H1 (cell line): ENCODE data around the gene KIAA1755. TPM values are rescaled to one million over a fixed set of nuclear protein-coding genes. Genes with fewer than 3 reads are reported as not detected.

Experiments
- CTCF ChIA-PET: fragments of 300-600 bp; sonication (Branson Sonifier 250); formaldehyde crosslinking; loops from one replicate; lab custom pipeline; 2021; ENCODE audit not compliant: partially characterized antibody; lab: Charles Lee
- POLR2A ChIA-PET: fragments of 300-600 bp; sonication (Branson Sonifier 250); formaldehyde crosslinking; loops from one replicate; lab custom pipeline; 2021; ENCODE audit warnings: inconsistent platforms; ENCODE audit not compliant: partially characterized antibody; lab: Charles Lee
- DNase-seq, 2 experiments: peaks; one replicate each; pipeline versions ENCODE4 v3.0.0 to v3.0.0-alpha.2; 2010 to 2022; ENCODE audit warnings: low spot score in 2 of 2, low read depth in 1 of 2, mixed read lengths in 1 of 2
- FAIRE-seq: peaks from 2 replicates; lab custom pipeline; 2011; peaks lifted over from hg19 to GRCh38; lab: Jason Lieb, UNC
- H2AFZ ChIP-seq: 2 replicates; pipeline ENCODE4 v1.8.1; 2012; ENCODE audit warnings: low read length, inconsistent platforms
- H2AK5ac ChIP-seq: 2 replicates; pipeline ENCODE4 v1.6.1; 2013; ENCODE audit warnings: low read depth, low read length
- H2BK120ac ChIP-seq: replicated peaks from 2 replicates; pipeline ENCODE3; 2013; ENCODE audit warnings: low read depth, low read length, inconsistent platforms
- H2BK12ac ChIP-seq: 2 replicates; pipeline ENCODE4 v1.6.1; 2013; ENCODE audit warnings: low read depth, low read length
- H2BK15ac ChIP-seq: 2 replicates; pipeline ENCODE4 v1.6.1; 2013; ENCODE audit warnings: low read length
- H2BK20ac ChIP-seq: 2 replicates; pipeline ENCODE4 v1.6.1; 2013; ENCODE audit warnings: low read length
- H2BK5ac ChIP-seq: 2 replicates; pipeline ENCODE4 v1.6.1; 2013; ENCODE audit warnings: low read depth, low read length
- H3K14ac ChIP-seq: 2 replicates; pipeline ENCODE4 v1.6.1; 2013; ENCODE audit warnings: inconsistent platforms; ENCODE audit not compliant: insufficient read length
- H3K18ac ChIP-seq: 2 replicates; pipeline ENCODE4 v1.6.1; 2013; ENCODE audit warnings: low read length; ENCODE audit errors: extremely low read depth
- H3K23ac ChIP-seq: 2 replicates; pipeline ENCODE4 v1.6.1; 2013; ENCODE audit warnings: inconsistent platforms; ENCODE audit not compliant: insufficient read length
- H3K23me2 ChIP-seq: 2 replicates; pipeline ENCODE4 v1.6.1; 2013; ENCODE audit warnings: low read depth, low read length
- H3K27ac ChIP-seq: 2 replicates; pipeline ENCODE4 v1.6.1; 2011; ENCODE audit warnings: low read depth, low read length, inconsistent platforms
- H3K27me3 ChIP-seq, 4 experiments: replicated peaks in 1 of 4; 1 replicate in 1 of 4; 2 replicates in 3 of 4; pipeline versions ENCODE4 v1.6.1 to v1.8.1; 2011 to 2013; ENCODE audit warnings: low read length in 3 of 4, mild to moderate bottlenecking in 3 of 4, inconsistent platforms in 2 of 4, mixed read lengths in 2 of 4, moderate library complexity in 1 of 4; ENCODE audit not compliant: control insufficient read depth in 3 of 4, insufficient read depth in 3 of 4; ENCODE audit errors: extremely low read depth in 1 of 4
- H3K36me3 ChIP-seq, 4 experiments: 2 replicates each; pipeline versions ENCODE4 v1.6.1 to v1.8.1; 2011 to 2013; ENCODE audit warnings: mild to moderate bottlenecking in 4 of 4, low read length in 3 of 4, moderate library complexity in 2 of 4, control low read depth in 1 of 4, inconsistent platforms in 1 of 4; ENCODE audit not compliant: insufficient read depth in 4 of 4, control insufficient read depth in 2 of 4
- H3K4ac ChIP-seq: replicated peaks from 2 replicates; pipeline ENCODE3; 2013; ENCODE audit warnings: low read length, low read depth, mixed read lengths, inconsistent platforms; ENCODE audit not compliant: insufficient read length
- H3K4me1 ChIP-seq, 4 experiments: replicated peaks in 1 of 4; 1 replicate in 1 of 4; 2 replicates in 3 of 4; pipeline versions ENCODE4 v1.6.1 to v1.8.1; 2011 to 2013; ENCODE audit warnings: low read length in 3 of 4, inconsistent platforms in 2 of 4, mixed read lengths in 1 of 4; ENCODE audit not compliant: insufficient read depth in 4 of 4, control insufficient read depth in 3 of 4
- H3K4me2 ChIP-seq, 2 experiments: 2 replicates each; pipeline versions ENCODE4 v1.6.1 to v1.8.1; 2011 to 2013; ENCODE audit warnings: low read depth in 2 of 2, low read length in 2 of 2, control low read depth in 1 of 2, inconsistent platforms in 1 of 2, mild to moderate bottlenecking in 1 of 2; ENCODE audit not compliant: insufficient read depth in 1 of 2
- H3K4me3 ChIP-seq, 4 experiments: fragments of 200-600, 300-600 bp in 1 of 4; sonication (generic), shearing (Covaris generic), sonication (Bioruptor Twin) in 1 of 4; 2 replicates each; pipeline versions ENCODE4 v1.5.1 to v1.8.1; 2011 to 2016; ENCODE audit warnings: low read length in 4 of 4, low read depth in 3 of 4, control low read depth in 2 of 4, inconsistent platforms in 2 of 4, mild to moderate bottlenecking in 2 of 4, mixed read lengths in 1 of 4, moderate library complexity in 1 of 4; ENCODE audit not compliant: insufficient read depth in 2 of 4; ENCODE audit errors: extremely low read depth in 1 of 4
- H3K56ac ChIP-seq: replicated peaks from 2 replicates; pipeline ENCODE3; 2013; ENCODE audit warnings: low read depth, mild to moderate bottlenecking, mixed read lengths, low read length, inconsistent platforms; ENCODE audit not compliant: insufficient read length
- H3K79me1 ChIP-seq: 2 replicates; pipeline ENCODE4 v1.6.1; 2013; ENCODE audit warnings: low read depth, low read length, control low read depth
- H3K79me2 ChIP-seq, 2 experiments: 2 replicates each; pipeline versions ENCODE4 v1.6.1 to v1.8.1; 2012 to 2013; ENCODE audit warnings: low read length in 2 of 2, mild to moderate bottlenecking in 2 of 2, inconsistent platforms in 1 of 2; ENCODE audit not compliant: insufficient read depth in 2 of 2, control insufficient read depth in 1 of 2
- H3K9ac ChIP-seq, 4 experiments: replicated peaks in 1 of 4; 1 replicate in 1 of 4; 2 replicates in 3 of 4; pipeline versions ENCODE4 v1.6.1 to v1.8.1; 2011 to 2013; ENCODE audit warnings: low read depth in 3 of 4, low read length in 3 of 4, control low read depth in 2 of 4, mild to moderate bottlenecking in 2 of 4, moderate library complexity in 2 of 4, inconsistent platforms in 1 of 4; ENCODE audit errors: extremely low read depth in 1 of 4
- H3K9me3 ChIP-seq, 2 experiments: 2 replicates each; pipeline versions ENCODE4 v1.6.1 to v1.8.1; 2012 to 2013; ENCODE audit warnings: mild to moderate bottlenecking in 2 of 2, moderate library complexity in 2 of 2, control low read depth in 1 of 2, inconsistent platforms in 1 of 2, low read depth in 1 of 2, low read length in 1 of 2, mixed read lengths in 1 of 2; ENCODE audit not compliant: insufficient read depth in 2 of 2
- H4K20me1 ChIP-seq, 2 experiments: replicated peaks in 1 of 2; 2 replicates each; pipeline versions ENCODE3 to v1.8.1; 2011 to 2013; ENCODE audit warnings: inconsistent platforms in 2 of 2, low read length in 2 of 2, mild to moderate bottlenecking in 1 of 2; ENCODE audit not compliant: insufficient read depth in 2 of 2, control insufficient read depth in 1 of 2
- H4K5ac ChIP-seq: 2 replicates; pipeline ENCODE4 v1.6.1; 2013; ENCODE audit warnings: low read length, low read depth, mixed read lengths, inconsistent platforms; ENCODE audit not compliant: insufficient read length
- H4K8ac ChIP-seq: 2 replicates; pipeline ENCODE4 v1.8.0; 2013; ENCODE audit warnings: mild to moderate bottlenecking, moderate library complexity, low read length, inconsistent platforms; ENCODE audit not compliant: insufficient read depth; ENCODE audit errors: extremely low read depth
- H4K91ac ChIP-seq: replicated peaks from 2 replicates; pipeline ENCODE3; 2013; ENCODE audit warnings: low read length, mixed read lengths, inconsistent platforms; ENCODE audit not compliant: insufficient read length
- EGR1 ChIP-seq: IDR thresholded peaks from 2 replicates; pipeline ENCODE4 v1.6.1; 2011; ENCODE audit warnings: low read depth, low read length, borderline replicate concordance
- JUND ChIP-seq: IDR thresholded peaks from 2 replicates; pipeline ENCODE4 v1.6.1; 2011; ENCODE audit warnings: mild to moderate bottlenecking, improper control_type of control experiment, low read length
- WGBS, 2 experiments: shearing (Covaris generic) in 1 of 2; methylation state at CpG; one replicate each; pipeline versions ENCODE4 v1.1.6 to v1.1.7; 2013 to 2015; ENCODE audit warnings: low lambda C conversion rate in 2 of 2, mixed read lengths in 2 of 2, inconsistent platforms in 1 of 2, low coverage in 1 of 2, missing lambda C conversion rate in 1 of 2; ENCODE audit not compliant: insufficient replicate concordance in 2 of 2, insufficient coverage in 1 of 2, insufficient read length in 1 of 2; ENCODE audit errors: extremely low coverage in 1 of 2, missing lambda C conversion rate in 1 of 2; 5-methylcytosine and 5-hydroxymethylcytosine counted together
- polyA plus RNA-seq, 7 experiments: library from polyadenylated mRNA; depleted of rRNA in 3 of 7; stranded (reverse) in 5 of 7; unstranded in 2 of 7; fragments of >200 nt in 5 of 7; fragments of 200-250 nt in 2 of 7; gene quantifications; 1 replicate in 5 of 7; 2 replicates in 1 of 7; 4 replicates in 1 of 7; pipeline versions ENCODE4 v1.2.1 to v1.2.3, GENCODE V29; 2011 to 2013; ENCODE audit warnings: missing spikeins in 2 of 7, mixed read lengths in 2 of 7
- total RNA-seq: library from RNA; stranded (reverse); fragmentation: NEBNext Ultra II Directional; extraction: Animal tissue kit (Norgen Biotek cat#: 25700); gene quantifications from 2 replicates; pipeline ENCODE4 v1.2.1, GENCODE V29; 2021

The KIAA1755 gene
- total and polyA plus RNA-seq, 2 of the 8 experiments (the other 6 are each of a cell fraction or from before 2014, with no cell fraction given): 0.23 TPM; not detected in 1

GRCh38 chr20:38300438-38300837, 39.9 kb upstream of the KIAA1755 start:
- no peak overlapping the region for H4K8ac ChIP-seq
- H3K14ac ChIP-seq: no peak overlapping the region
- H3K23me2 ChIP-seq: no peaks in the 10 kb centered on the region
- ChIA-PET POLR2A (interaction anchor here (0.6 kb wide), 1 partner anchor 119 kb away, joined by 3 read pairs; no protein-coding TSS in a partner anchor), CTCF (interaction anchor here (0.9 to 2.1 kb wide), 8 partner anchors 10 to 243 kb away, joined by 3 to 10 read pairs (median 4); no protein-coding TSS in a partner anchor)
- no peak overlapping the region for H3K27ac ChIP-seq
- peak overlapping the region in 1 of 2 experiments; percentile 7; a peak in 1 of 4 replicates for H3K4me2 ChIP-seq
- no peak overlapping the region for H3K23ac ChIP-seq
- H4K91ac ChIP-seq: no peak overlapping the region
- DNase-seq (no peak), FAIRE-seq (no peak)
- no peak overlapping the region for H2BK20ac ChIP-seq
- H3K27me3 ChIP-seq: no peaks in the 10 kb centered on the region; a peak in 1 of 7 replicates
- peaks cover 0 to 11% (median 5%) of the 10 kb centered on the region in 4 experiments; a peak in 4 of 7 replicates for H3K4me1 ChIP-seq
- no peak overlapping the region for H2BK120ac ChIP-seq
- no peak overlapping the region for H3K4me3 ChIP-seq
- no peaks in the 10 kb centered on the region for H4K20me1 ChIP-seq
- H3K18ac ChIP-seq: no peak overlapping the region; the same call in 1 of the 2 replicates
- no peak for TF ChIP-seq JUND
- no peak for TF ChIP-seq EGR1
- 0 out of 2 replicates have a peak overlapping the region, but pooled peaks have one; percentile 49 for H2BK5ac ChIP-seq
- no peaks in the 10 kb centered on the region for H3K79me2 ChIP-seq
- no peaks in the 10 kb centered on the region for H3K9me3 ChIP-seq
- H3K36me3 ChIP-seq: no peaks in the 10 kb centered on the region
- WGBS, 2 experiments: 81% methylated on average over 4 of the region's 4 CpGs; no CpG with 5 or more reads in 1 of the 2 experiments
- H2BK12ac ChIP-seq: no peak overlapping the region
- H3K79me1 ChIP-seq: no peaks in the 10 kb centered on the region
- H2AFZ ChIP-seq: 0 out of 2 replicates have a peak overlapping the region, but pooled peaks have one; percentile 66
- no peak overlapping the region for H4K5ac ChIP-seq
- no peak overlapping the region for H3K56ac ChIP-seq
- H3K4ac ChIP-seq: no peak overlapping the region
- no peak overlapping the region for H2AK5ac ChIP-seq
- H2BK15ac ChIP-seq: no peak overlapping the region
- no peak overlapping the region for H3K9ac ChIP-seq
